OCI-LY7 (cell line): Measurements from ENCODE around the gene CERK. TPM values are rescaled to one million over a fixed set of nuclear protein-coding genes. Genes with fewer than 3 reads are reported as not detected.

Source experiments
- BruUV-seq: library from RNA; stranded (reverse); fragments of 400-500 nt; replicated peaks from 2 replicates; lab custom pipeline; 2021; lab: Mats Ljungman, UMichigan
- CTCF ChIA-PET: fragments of 300-600 bp; sonication (Branson Sonifier 250); formaldehyde crosslinking; loops from one replicate; lab custom pipeline; 2022; ENCODE audit warnings: antibody characterized with exemption; ENCODE audit not compliant: unreplicated experiment; lab: Charles Lee
- POLR2A ChIA-PET: fragments of 300-600 bp; sonication (Branson Sonifier 250); formaldehyde crosslinking; loops from one replicate; lab custom pipeline; 2022; ENCODE audit warnings: antibody characterized with exemption; lab: Charles Lee
- DNase-seq: peaks from one replicate; pipeline ENCODE4 v3.0.0-alpha.2; 2015; ENCODE audit warnings: low spot score
- H2AFZ ChIP-seq: fragments of 200-600 bp; sonication (generic), shearing (Covaris generic); 2 replicates; pipeline ENCODE4 v1.6.1; 2014; ENCODE audit warnings: mild to moderate bottlenecking, antibody characterized with exemption, low read length, moderate library complexity
- H3K27ac ChIP-seq: fragments of 200-600 bp; sonication (generic); 2 replicates; pipeline ENCODE4 v1.5.1; 2014; ENCODE audit warnings: mixed run types, low read depth, mild to moderate bottlenecking, moderate library complexity, low read length, inconsistent platforms; ENCODE audit not compliant: poor library complexity, severe bottlenecking
- H3K36me3 ChIP-seq: fragments of 200-600 bp; sonication (generic); 2 replicates; pipeline ENCODE4 v1.6.1; 2014; ENCODE audit warnings: mild to moderate bottlenecking, antibody characterized with exemption, low read length, moderate library complexity, mixed read lengths; ENCODE audit not compliant: insufficient read depth
- H3K4me1 ChIP-seq: fragments of 200-600 bp; sonication (generic); 2 replicates; pipeline ENCODE4 v1.5.1; 2014; ENCODE audit warnings: mild to moderate bottlenecking, low read length; ENCODE audit not compliant: insufficient read depth, poor library complexity, severe bottlenecking
- H3K4me2 ChIP-seq: fragments of 200-600 bp; sonication (generic); 2 replicates; pipeline ENCODE4 v1.6.1; 2014; ENCODE audit warnings: mild to moderate bottlenecking, low read length
- H3K4me3 ChIP-seq: fragments of 200-600 bp; sonication (generic); 2 replicates; pipeline ENCODE4 v1.5.1; 2014; ENCODE audit warnings: mild to moderate bottlenecking, low read depth, low read length; ENCODE audit not compliant: poor library complexity, severe bottlenecking
- H3K79me2 ChIP-seq: fragments of 200-600 bp; sonication (generic); 2 replicates; pipeline ENCODE4 v1.6.1; 2016; ENCODE audit warnings: low read depth, mild to moderate bottlenecking, low read length, moderate library complexity, mixed read lengths; ENCODE audit not compliant: insufficient read depth
- H3K9me2 ChIP-seq: fragments of 200-600 bp; sonication (generic); 2 replicates; pipeline ENCODE4 v1.6.1; 2016; ENCODE audit warnings: mild to moderate bottlenecking, low read length, mixed read lengths; ENCODE audit not compliant: insufficient read depth
- H3K9me3 ChIP-seq: fragments of 200-600 bp; sonication (generic); 2 replicates; pipeline ENCODE4 v1.6.1; 2014; ENCODE audit warnings: mild to moderate bottlenecking, mixed run types, low read length, mixed read lengths
- H4K20me1 ChIP-seq: fragments of 200-600 bp; sonication (generic); 2 replicates; pipeline ENCODE4 v1.6.1; 2014; ENCODE audit warnings: mild to moderate bottlenecking, antibody characterized with exemption, low read length, moderate library complexity, mixed read lengths; ENCODE audit not compliant: insufficient read depth
- CTCF ChIP-seq: fragments of 200-600 bp; sonication (generic); conservative IDR thresholded peaks from 2 replicates; pipeline ENCODE4 v1.5.1; 2014; ENCODE audit warnings: mild to moderate bottlenecking, antibody characterized with exemption, low read length, moderate library complexity, mixed read lengths
- EZH2phosphoT487 ChIP-seq: fragments of 200-600 bp; sonication (generic); IDR thresholded peaks from 2 replicates; pipeline ENCODE4 v1.6.1; 2018; ENCODE audit warnings: low read depth, borderline replicate concordance, mild to moderate bottlenecking, mixed run types, antibody characterized with exemption, low read length, moderate library complexity, mixed read lengths
- intact Hi-C: fragments of 100-400 bp; cut with micrococcal nuclease; formaldehyde crosslinking; loops from one replicate; pipeline ENCODE4 v1.10.0; 2022; ENCODE audit not compliant: unreplicated experiment
- total RNA-seq, 2 experiments: library from RNA; depleted of rRNA in 1 of 2; stranded (reverse); fragments of >200 nt in 1 of 2; shearing (Covaris generic) in 1 of 2; gene quantifications; 2 replicates each; pipeline ENCODE4 v1.2.3, GENCODE V29; 2014 to 2022

The CERK gene
- total RNA-seq, 2 experiments from 2014 or later, result 36.6 to 48.1 TPM

GRCh38 chr22:46678003-46678657 lies 59.9 kb downstream of the CERK start:
- Histone ChIP-seq H3K4me2 (no peak overlapping the region), H3K27ac (no peak overlapping the region), H3K9me2 (no peaks in the 10 kb centered on the region), H3K4me1 (peaks cover 26% of the 10 kb centered on the region), H3K79me2 (no peaks in the 10 kb centered on the region), H2AFZ (no peak overlapping the region), H3K36me3 (peaks cover 17% of the 10 kb centered on the region; the same call in 1 of the 2 replicates), H3K9me3 (no peaks in the 10 kb centered on the region), H4K20me1 (no peaks in the 10 kb centered on the region), H3K4me3 (no peak overlapping the region)
- ChIA-PET POLR2A (no interaction called here), CTCF (no interaction called here)
- DNase-seq, result no peak
- BruUV-seq, result no TSS peak
- intact Hi-C loops, result no loop called here
- no peak for TF ChIP-seq CTCF

GRCh38 chr22:46677323-46678002 lies 60.6 kb downstream of the CERK start:
- H2AFZ ChIP-seq, result no peak overlapping the region
- H4K20me1 ChIP-seq, result no peaks in the 10 kb centered on the region
- no peak overlapping the region for H3K4me2 ChIP-seq
- H3K9me3 ChIP-seq, result no peaks in the 10 kb centered on the region
- H3K36me3 ChIP-seq, result peaks cover 17% of the 10 kb centered on the region; the same call in 1 of the 2 replicates
- intact Hi-C loops, result no loop called here
- H3K4me1 ChIP-seq, result peaks cover 29% of the 10 kb centered on the region
- no peak overlapping the region for H3K4me3 ChIP-seq
- CTCF ChIA-PET, result no interaction called here
- no peaks in the 10 kb centered on the region for H3K9me2 ChIP-seq
- H3K27ac ChIP-seq, result no peak overlapping the region
- POLR2A ChIA-PET, result no interaction called here
- no peaks in the 10 kb centered on the region for H3K79me2 ChIP-seq
- BruUV-seq, result no TSS peak
- no peak for DNase-seq
- no peak for TF ChIP-seq CTCF

- no peaks in the 10 kb centered on the region for H3K9me2 ChIP-seq
- intact Hi-C loops, result no loop called here
- no peak overlapping the region for H3K4me3 ChIP-seq
- POLR2A ChIA-PET, result no interaction called here
- no peaks in the 10 kb centered on the region for H3K79me2 ChIP-seq
- H3K9me3 ChIP-seq, result no peaks in the 10 kb centered on the region
- CTCF ChIA-PET, result no interaction called here
- H3K4me1 ChIP-seq, result peaks cover 35% of the 10 kb centered on the region
- BruUV-seq, result no TSS peak
- H3K36me3 ChIP-seq, result peaks cover 17% of the 10 kb centered on the region; the same call in 1 of the 2 replicates
- H3K27ac ChIP-seq, result no peak overlapping the region
- H3K4me2 ChIP-seq, result no peak overlapping the region
- H4K20me1 ChIP-seq, result no peaks in the 10 kb centered on the region
- H2AFZ ChIP-seq, result no peak overlapping the region
- TF ChIP-seq CTCF, result no peak
- no peak for TF ChIP-seq EZH2phosphoT487
- no peak for DNase-seq
Observed at GRCh38 chr22:46676881-46677280, 61.2 kb downstream of the CERK start.
